Sigmoid colon (tissue), 4 donors: ENCODE data around the gene CDKAL1.

ENCODE experiments used
- EP300 ChIP-seq, 4 donors: sonication (generic); formaldehyde crosslinking; IDR thresholded peaks; one replicate each; pipeline ENCODE4 v1.6.1; 2017; ENCODE audit warnings: antibody characterized with exemption in 4 of 4
- POLR2A ChIP-seq, 2 donors: fragments of 450-650 bp; IDR thresholded peaks; one replicate each; pipeline ENCODE4 v1.6.1; 2016; ENCODE audit warnings: antibody characterized with exemption in 2 of 2, mild to moderate bottlenecking in 2 of 2, moderate library complexity in 2 of 2
- POLR2AphosphoS5 ChIP-seq, 4 donors: sonication (generic); formaldehyde crosslinking; IDR thresholded peaks; one replicate each; pipeline ENCODE4 v1.6.1; 2017; ENCODE audit warnings: antibody characterized with exemption in 4 of 4
- TF ChIP-seq, protein P1 (sequence below), 4 experiments: fragments of 450-650 bp in 3 of 4; fragments of 200-600 bp in 1 of 4; IDR thresholded peaks; one replicate each; pipeline ENCODE4 v1.5.1; 2016 to 2019; ENCODE audit warnings: antibody characterized with exemption in 4 of 4, mild to moderate bottlenecking in 3 of 4, moderate library complexity in 2 of 4

DNA sequence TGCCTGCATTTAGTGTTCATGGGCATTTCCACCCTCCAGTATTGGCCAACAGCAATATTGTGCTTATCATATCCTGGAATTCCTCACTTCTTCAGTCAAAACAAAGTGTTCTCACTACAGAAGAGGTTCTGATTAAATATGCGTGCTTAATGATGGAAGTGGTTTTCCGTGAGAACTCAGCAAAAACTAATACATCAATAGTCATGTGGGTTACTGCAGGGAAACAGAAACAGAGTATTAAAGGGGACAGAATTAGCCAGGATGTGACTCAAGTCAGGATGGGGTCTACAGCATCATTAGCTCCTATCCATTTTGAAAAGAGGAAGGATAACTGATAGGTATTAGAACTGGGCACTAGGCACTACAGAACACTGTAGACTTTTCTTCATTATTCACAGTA is 384.6 kb downstream of the CDKAL1 start:
- TF ChIP-seq, protein P1, sequence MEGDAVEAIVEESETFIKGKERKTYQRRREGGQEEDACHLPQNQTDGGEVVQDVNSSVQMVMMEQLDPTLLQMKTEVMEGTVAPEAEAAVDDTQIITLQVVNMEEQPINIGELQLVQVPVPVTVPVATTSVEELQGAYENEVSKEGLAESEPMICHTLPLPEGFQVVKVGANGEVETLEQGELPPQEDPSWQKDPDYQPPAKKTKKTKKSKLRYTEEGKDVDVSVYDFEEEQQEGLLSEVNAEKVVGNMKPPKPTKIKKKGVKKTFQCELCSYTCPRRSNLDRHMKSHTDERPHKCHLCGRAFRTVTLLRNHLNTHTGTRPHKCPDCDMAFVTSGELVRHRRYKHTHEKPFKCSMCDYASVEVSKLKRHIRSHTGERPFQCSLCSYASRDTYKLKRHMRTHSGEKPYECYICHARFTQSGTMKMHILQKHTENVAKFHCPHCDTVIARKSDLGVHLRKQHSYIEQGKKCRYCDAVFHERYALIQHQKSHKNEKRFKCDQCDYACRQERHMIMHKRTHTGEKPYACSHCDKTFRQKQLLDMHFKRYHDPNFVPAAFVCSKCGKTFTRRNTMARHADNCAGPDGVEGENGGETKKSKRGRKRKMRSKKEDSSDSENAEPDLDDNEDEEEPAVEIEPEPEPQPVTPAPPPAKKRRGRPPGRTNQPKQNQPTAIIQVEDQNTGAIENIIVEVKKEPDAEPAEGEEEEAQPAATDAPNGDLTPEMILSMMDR (IDR thresholded peaks at IDR 0.05) = no peak
- no peak for TF ChIP-seq POLR2A (IDR thresholded peaks at IDR 0.05)
- TF ChIP-seq EP300 (IDR thresholded peaks at IDR 0.05) = no peak
- no peak for TF ChIP-seq POLR2AphosphoS5 (IDR thresholded peaks at IDR 0.05)
